ENCODE measurements around the gene UMODL1. TPM values are rescaled to one million over a fixed set of nuclear protein-coding genes. Genes with fewer than 3 reads are reported as not detected.

Gene UMODL1
- total RNA-seq, 1 donor from 2014 or later = not detected

GRCh38 chr21:42102991-42103390 lies 31.9 kb downstream of the UMODL1 start:
- H3K36me3 Mint-ChIP-seq = no peaks in the 10 kb centered on the region
- H3K27me3 Mint-ChIP-seq (ENCODE audit: low read depth) = peaks cover 2% of the 10 kb centered on the region
- no peak overlapping the region for H3K27ac Mint-ChIP-seq
- H3K4me3 Mint-ChIP-seq = no peak overlapping the region
- H3K4me1 Mint-ChIP-seq = peaks cover 2% of the 10 kb centered on the region
- H3K9me3 Mint-ChIP-seq = no peaks in the 10 kb centered on the region
- no peak for TF ChIP-seq CTCF (IDR thresholded peaks at IDR 0.05; ENCODE audit: unreplicated experiment)
- no peak for DNase-seq (ENCODE audit: low spot score in 2 of 2, unreplicated experiment in 2 of 2)

- H3K4me1 Mint-ChIP-seq = peaks cover 1% of the 10 kb centered on the region
These were observed 32.7 kb downstream of the UMODL1 start for GRCh38 chr21:42103843-42104242.

GRCh38 chr21:42105476-42106315 lies 34.6 kb downstream of the UMODL1 start:
- H3K36me3 Mint-ChIP-seq = no peaks in the 10 kb centered on the region
- H3K27me3 Mint-ChIP-seq (ENCODE audit: low read depth) = peaks cover 2% of the 10 kb centered on the region
- no peak overlapping the region for H3K4me3 Mint-ChIP-seq
- H3K4me1 Mint-ChIP-seq = peaks cover 1% of the 10 kb centered on the region
- DNase-seq (ENCODE audit: low spot score in 2 of 2, unreplicated experiment in 2 of 2) = no peak
- no peaks in the 10 kb centered on the region for H3K9me3 Mint-ChIP-seq
- no peak for TF ChIP-seq CTCF (IDR thresholded peaks at IDR 0.05; ENCODE audit: unreplicated experiment)
- H3K27ac Mint-ChIP-seq = no peak overlapping the region

More at GRCh38 chr21:42103843-42104242, 32.7 kb downstream of the UMODL1 start:
- H3K27ac Mint-ChIP-seq = no peak overlapping the region
- no peak for TF ChIP-seq CTCF (IDR thresholded peaks at IDR 0.05; ENCODE audit: unreplicated experiment)
- peaks cover 2% of the 10 kb centered on the region for H3K27me3 Mint-ChIP-seq (ENCODE audit: low read depth)
- H3K9me3 Mint-ChIP-seq = no peaks in the 10 kb centered on the region
- H3K36me3 Mint-ChIP-seq = no peaks in the 10 kb centered on the region
- no peak overlapping the region for H3K4me3 Mint-ChIP-seq
- DNase-seq (ENCODE audit: low spot score in 2 of 2, unreplicated experiment in 2 of 2) = no peak

- Mint-ChIP-seq H3K4me1 (peaks cover 1% of the 10 kb centered on the region), H3K36me3 (no peaks in the 10 kb centered on the region), H3K27me3 (ENCODE audit: low read depth) (peaks cover 2% of the 10 kb centered on the region), H3K9me3 (no peaks in the 10 kb centered on the region), H3K4me3 (no peak overlapping the region), H3K27ac (no peak overlapping the region)
- no peak for TF ChIP-seq CTCF (IDR thresholded peaks at IDR 0.05; ENCODE audit: unreplicated experiment)
- no peak for DNase-seq (ENCODE audit: low spot score in 2 of 2, unreplicated experiment in 2 of 2)
These were observed 35.3 kb downstream of the UMODL1 start for GRCh38 chr21:42106425-42106824.

GRCh38 chr21:42107177-42107880 lies 36.2 kb downstream of the UMODL1 start:
- Mint-ChIP-seq H3K36me3 (no peaks in the 10 kb centered on the region), H3K9me3 (no peaks in the 10 kb centered on the region), H3K27ac (no peak overlapping the region), H3K4me3 (no peak overlapping the region), H3K4me1 (peaks cover 5% of the 10 kb centered on the region), H3K27me3 (ENCODE audit: low read depth) (peaks cover 2% of the 10 kb centered on the region)
- no peak for DNase-seq (ENCODE audit: low spot score in 2 of 2, unreplicated experiment in 2 of 2)
- TF ChIP-seq CTCF (IDR thresholded peaks at IDR 0.05; ENCODE audit: unreplicated experiment) = no peak
